Activated CD4-positive, alpha-beta T cell treated with anti-CD3 and anti-CD28 coated beads, Interleukin-2, amount 50 U/mL, for 48 hours (primary cell): ENCODE measurements around the gene TRAM2.

Source experiments
- DNase-seq, 2 experiments: peaks; one replicate each; pipeline ENCODE4 v3.0.0-alpha.2; 2020

Gene TRAM2

GRCh38 chr6:52505726-52506409 lies 71.0 kb downstream of the TRAM2 start:
- no peak for DNase-seq

- DNase-seq = no peak
Observed at GRCh38 chr6:52504782-52505136, 72.1 kb downstream of the TRAM2 start.

GRCh38 chr6:52503851-52504781 lies 72.7 kb downstream of the TRAM2 start:
- no peak for DNase-seq

GRCh38 chr6:52503323-52503747 lies 73.5 kb downstream of the TRAM2 start:
- DNase-seq = no peak

- DNase-seq = no peak
Observed at GRCh38 chr6:52502306-52503029, 74.4 kb downstream of the TRAM2 start.

- DNase-seq = no peak
Observed at GRCh38 chr6:52500238-52501129, 76.4 kb downstream of the TRAM2 start.

GRCh38 chr6:52499681-52500236 lies 77.1 kb downstream of the TRAM2 start:
- no peak for DNase-seq

GRCh38 chr6:52499026-52499425 lies 77.8 kb downstream of the TRAM2 start:
- no peak for DNase-seq

- no peak for DNase-seq
Observed at GRCh38 chr6:52498538-52499017, 78.3 kb downstream of the TRAM2 start.

- no peak for DNase-seq
Observed at GRCh38 chr6:52497652-52498408, 79.0 kb downstream of the TRAM2 start.

- DNase-seq = no peak
Observed at GRCh38 chr6:52496631-52497030, 80.2 kb downstream of the TRAM2 start.

- DNase-seq = no peak
Observed at GRCh38 chr6:52495922-52496321, 80.9 kb downstream of the TRAM2 start.

- DNase-seq = no peak
Observed at GRCh38 chr6:52494298-52495072, 82.4 kb downstream of the TRAM2 start.

- no peak for DNase-seq
Observed at GRCh38 chr6:52493669-52494068, 83.2 kb downstream of the TRAM2 start.

GRCh38 chr6:52491203-52492069 lies 85.4 kb downstream of the TRAM2 start:
- DNase-seq = no peak

- no peak for DNase-seq
Observed at GRCh38 chr6:52489881-52490280, 87.0 kb downstream of the TRAM2 start.

GRCh38 chr6:52483671-52484003 lies 93.2 kb downstream of the TRAM2 start:
- no peak for DNase-seq

GRCh38 chr6:52482903-52483670 lies 93.8 kb downstream of the TRAM2 start:
- no peak for DNase-seq

GRCh38 chr6:52475307-52475706 lies 101.6 kb downstream of the TRAM2 start:
- DNase-seq = no peak
